ENCODE results near the gene TRPM5.

- no peak for TF ChIP-seq HOMEZ (CRISPR knock-in tag; IDR thresholded peaks at IDR 0.05)
- no peak for TF ChIP-seq CTCF (IDR thresholded peaks at IDR 0.05 in 2 of 3, conservative IDR thresholded peaks at IDR 0.05 in 1 of 3; ENCODE audit: insufficient read depth in 2 of 3, low read depth in 1 of 3, low read length in 3 of 3)
- TF ChIP-seq E2F4 (CRISPR knock-in tag; IDR thresholded peaks at IDR 0.05; ENCODE audit: low read depth): no peak
- TF ChIP-seq ELF4 (CRISPR knock-in tag; IDR thresholded peaks at IDR 0.05): no peak
Measured at GRCh38 chr11:2402890-2403645, 41.2 kb downstream of the TRPM5 start.

Data from K562 (cell line).